Fibroblast of lung (primary cell): Measurements from ENCODE around the gene FSHR. TPM values are rescaled to one million over a fixed set of nuclear protein-coding genes. Genes with fewer than 3 reads are reported as not detected.

Experiments used
- DNase-seq, 2 donors: peaks; one replicate each; pipeline versions ENCODE4 v3.0.0 to v3.0.0-alpha.2; 2010; ENCODE audit warnings: low read depth in 2 of 2
- H2AFZ ChIP-seq: 2 replicates; pipeline ENCODE4 v1.5.1; 2012; ENCODE audit warnings: low read length, control low read depth, inconsistent platforms
- H3K27ac ChIP-seq: 2 replicates; pipeline ENCODE4 v1.5.1; 2011; ENCODE audit warnings: low read length, control low read depth; ENCODE audit not compliant: insufficient read depth
- H3K27me3 ChIP-seq: 2 replicates; pipeline ENCODE4 v1.5.1; 2011; ENCODE audit warnings: mild to moderate bottlenecking, low read length; ENCODE audit not compliant: control insufficient read depth, insufficient read depth
- H3K36me3 ChIP-seq: 2 replicates; pipeline ENCODE4 v1.5.1; 2011; ENCODE audit warnings: low read length; ENCODE audit not compliant: control insufficient read depth, insufficient read depth
- H3K4me1 ChIP-seq: 2 replicates; pipeline ENCODE4 v1.5.1; 2011; ENCODE audit warnings: low read length; ENCODE audit not compliant: control insufficient read depth, insufficient read depth; ENCODE audit errors: extremely low read depth
- H3K4me2 ChIP-seq: 2 replicates; pipeline ENCODE4 v1.5.1; 2011; ENCODE audit warnings: low read length, control low read depth; ENCODE audit not compliant: insufficient read depth; ENCODE audit errors: extremely low read depth
- H3K4me3 ChIP-seq, 4 experiments: fragments of 200-600 bp in 1 of 4; sonication (generic) in 1 of 4; replicated peaks in 1 of 4; 2 replicates each; pipeline ENCODE4 v1.5.1; 2011 to 2016; ENCODE audit warnings: low read length in 4 of 4, low read depth in 3 of 4, mild to moderate bottlenecking in 3 of 4, control low read depth in 2 of 4, inconsistent platforms in 1 of 4, mixed read lengths in 1 of 4; ENCODE audit not compliant: insufficient read depth in 1 of 4; ENCODE audit errors: control extremely low read depth in 1 of 4
- H3K79me2 ChIP-seq: 2 replicates; pipeline ENCODE4 v1.5.1; 2012; ENCODE audit warnings: mild to moderate bottlenecking, low read length, inconsistent platforms; ENCODE audit not compliant: control insufficient read depth, insufficient read depth
- H3K9ac ChIP-seq: 2 replicates; pipeline ENCODE4 v1.5.1; 2011; ENCODE audit warnings: mild to moderate bottlenecking, low read length, control low read depth; ENCODE audit not compliant: insufficient read depth
- H3K9me3 ChIP-seq: 2 replicates; pipeline ENCODE4 v1.5.1; 2012; ENCODE audit warnings: low read depth, low read length; ENCODE audit not compliant: control insufficient read depth, insufficient read depth
- H4K20me1 ChIP-seq: 2 replicates; pipeline ENCODE4 v1.5.1; 2011; ENCODE audit warnings: low read length; ENCODE audit not compliant: control insufficient read depth, insufficient read depth; ENCODE audit errors: extremely low read depth
- EZH2 ChIP-seq: IDR thresholded peaks from 2 replicates; pipeline ENCODE4 v1.5.1; 2012; ENCODE audit warnings: low read length, control low read depth, mild to moderate bottlenecking; ENCODE audit errors: missing control alignments
- polyA plus RNA-seq, 2 donors: library from polyadenylated mRNA; depleted of rRNA in 1 of 2; stranded (reverse) in 1 of 2; unstranded in 1 of 2; fragments of >200 nt; gene quantifications; 2 replicates each; pipeline ENCODE4 v1.2.1, GENCODE V29; 2011 to 2012; ENCODE audit warnings: missing spikeins in 1 of 2
- total RNA-seq: library from RNA; depleted of rRNA; stranded (reverse); fragments of >200 nt; gene quantifications from 2 replicates; pipeline ENCODE4 v1.2.1, GENCODE V29; 2014
- TF ChIP-seq, protein P1 (sequence below), 2 donors: IDR thresholded peaks in 1 of 2; conservative IDR thresholded peaks in 1 of 2; 1 replicate in 1 of 2; 2 replicates in 1 of 2; pipeline ENCODE4 v1.5.1; 2011 to 2012; ENCODE audit warnings: low read length in 2 of 2, control low read depth in 1 of 2, inconsistent platforms in 1 of 2, low read depth in 1 of 2, mild to moderate bottlenecking in 1 of 2

Gene FSHR
- total and polyA plus RNA-seq, 2 donors (not counting 1 experiment from before 2014, with no cell fraction given) = not detected

DNA sequence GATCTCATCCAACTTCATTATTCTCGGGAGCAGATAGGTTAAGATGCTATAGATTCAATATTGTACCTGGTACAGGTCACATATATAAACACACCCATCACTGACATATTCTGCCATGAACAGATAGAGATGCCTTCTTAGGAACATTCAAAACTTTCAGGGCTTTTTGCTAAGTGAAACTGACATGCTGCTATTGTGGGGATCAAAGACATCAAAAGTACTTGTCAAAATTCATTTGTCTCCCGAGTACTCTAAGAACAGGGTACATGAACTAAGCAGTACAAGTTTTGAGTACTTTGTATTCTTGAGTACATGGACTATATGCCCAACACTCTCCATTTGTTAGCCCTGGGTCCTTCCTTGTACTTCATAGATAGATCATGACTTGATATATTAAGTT is 173.5 kb downstream of the FSHR start:
- TF ChIP-seq, protein P1, sequence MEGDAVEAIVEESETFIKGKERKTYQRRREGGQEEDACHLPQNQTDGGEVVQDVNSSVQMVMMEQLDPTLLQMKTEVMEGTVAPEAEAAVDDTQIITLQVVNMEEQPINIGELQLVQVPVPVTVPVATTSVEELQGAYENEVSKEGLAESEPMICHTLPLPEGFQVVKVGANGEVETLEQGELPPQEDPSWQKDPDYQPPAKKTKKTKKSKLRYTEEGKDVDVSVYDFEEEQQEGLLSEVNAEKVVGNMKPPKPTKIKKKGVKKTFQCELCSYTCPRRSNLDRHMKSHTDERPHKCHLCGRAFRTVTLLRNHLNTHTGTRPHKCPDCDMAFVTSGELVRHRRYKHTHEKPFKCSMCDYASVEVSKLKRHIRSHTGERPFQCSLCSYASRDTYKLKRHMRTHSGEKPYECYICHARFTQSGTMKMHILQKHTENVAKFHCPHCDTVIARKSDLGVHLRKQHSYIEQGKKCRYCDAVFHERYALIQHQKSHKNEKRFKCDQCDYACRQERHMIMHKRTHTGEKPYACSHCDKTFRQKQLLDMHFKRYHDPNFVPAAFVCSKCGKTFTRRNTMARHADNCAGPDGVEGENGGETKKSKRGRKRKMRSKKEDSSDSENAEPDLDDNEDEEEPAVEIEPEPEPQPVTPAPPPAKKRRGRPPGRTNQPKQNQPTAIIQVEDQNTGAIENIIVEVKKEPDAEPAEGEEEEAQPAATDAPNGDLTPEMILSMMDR (conservative IDR thresholded peaks at IDR 0.05 in 1 of 2, IDR thresholded peaks at IDR 0.05 in 1 of 2; ENCODE audit: low read depth in 1 of 2, low read length in 2 of 2) = no peak
- no peak for TF ChIP-seq EZH2
- DNase-seq = no peak
- no peak overlapping the region for H2AFZ ChIP-seq
- no peak overlapping the region for H3K27ac ChIP-seq
- H3K9me3 ChIP-seq = no peaks in the 10 kb centered on the region
- H3K4me1 ChIP-seq = no peaks in the 10 kb centered on the region
- no peak overlapping the region for H3K9ac ChIP-seq
- H3K27me3 ChIP-seq = no peaks in the 10 kb centered on the region
- no peak overlapping the region for H3K4me2 ChIP-seq
- no peaks in the 10 kb centered on the region for H3K79me2 ChIP-seq
- H4K20me1 ChIP-seq = no peaks in the 10 kb centered on the region
- H3K4me3 ChIP-seq = no peak overlapping the region
- no peaks in the 10 kb centered on the region for H3K36me3 ChIP-seq

DNA sequence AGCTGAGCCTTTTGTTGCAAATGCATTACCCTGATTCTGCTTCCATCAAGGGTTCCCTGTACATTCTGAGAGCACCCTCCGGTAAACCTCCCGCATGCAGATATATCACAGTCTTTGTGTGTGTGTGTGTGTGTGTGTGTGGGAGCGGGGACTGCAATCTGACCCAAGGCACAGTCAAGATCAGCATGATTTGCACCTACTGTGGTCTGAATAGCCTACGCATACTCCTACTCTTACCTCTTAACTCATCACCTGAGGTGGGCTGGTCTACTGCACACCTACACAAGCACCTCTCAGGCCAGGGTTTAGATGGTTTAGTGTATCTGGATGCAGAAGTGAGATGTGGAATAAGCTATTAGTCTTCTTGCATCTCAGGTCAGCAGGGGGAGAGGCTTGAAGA is 174.6 kb downstream of the FSHR start:
- Histone ChIP-seq H3K36me3 (no peaks in the 10 kb centered on the region), H2AFZ (no peak overlapping the region), H3K27ac (no peak overlapping the region), H3K9me3 (no peaks in the 10 kb centered on the region), H3K4me1 (no peaks in the 10 kb centered on the region), H3K27me3 (no peaks in the 10 kb centered on the region), H3K79me2 (no peaks in the 10 kb centered on the region), H4K20me1 (no peaks in the 10 kb centered on the region), H3K9ac (no peak overlapping the region), H3K4me3 (no peak overlapping the region), H3K4me2 (no peak overlapping the region)
- no peak for DNase-seq
- TF ChIP-seq, protein P1 (conservative IDR thresholded peaks at IDR 0.05 in 1 of 2, IDR thresholded peaks at IDR 0.05 in 1 of 2; ENCODE audit: low read depth in 1 of 2, low read length in 2 of 2) = no peak
- no peak for TF ChIP-seq EZH2

DNA sequence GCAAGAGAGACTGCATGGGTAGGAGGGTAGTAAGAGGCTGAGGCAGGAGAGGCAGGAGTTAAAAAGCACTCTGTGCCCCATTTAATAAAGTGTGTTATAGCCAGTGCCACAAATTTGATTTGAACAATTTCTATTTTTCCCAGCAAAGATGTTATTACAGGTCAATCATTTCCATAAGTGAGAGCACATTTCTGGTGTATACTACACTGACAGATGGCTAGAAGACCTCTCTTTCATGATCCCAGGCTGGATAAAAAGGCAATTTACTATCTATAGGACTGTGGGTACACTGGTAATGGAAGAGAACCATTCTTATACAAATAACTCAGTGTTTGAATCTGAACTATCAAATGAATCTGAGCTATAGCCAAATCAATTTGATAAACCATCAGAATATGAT is 176.2 kb downstream of the FSHR start:
- H3K36me3 ChIP-seq = no peaks in the 10 kb centered on the region
- no peak overlapping the region for H3K4me2 ChIP-seq
- no peaks in the 10 kb centered on the region for H3K4me1 ChIP-seq
- TF ChIP-seq, protein P1 (conservative IDR thresholded peaks at IDR 0.05 in 1 of 2, IDR thresholded peaks at IDR 0.05 in 1 of 2; ENCODE audit: low read depth in 1 of 2, low read length in 2 of 2) = no peak
- no peak for TF ChIP-seq EZH2
- no peaks in the 10 kb centered on the region for H4K20me1 ChIP-seq
- H3K9me3 ChIP-seq = no peaks in the 10 kb centered on the region
- no peak overlapping the region for H3K9ac ChIP-seq
- H3K27me3 ChIP-seq = no peaks in the 10 kb centered on the region
- H3K4me3 ChIP-seq = no peak overlapping the region
- no peak overlapping the region for H3K27ac ChIP-seq
- H3K79me2 ChIP-seq = no peaks in the 10 kb centered on the region
- DNase-seq = no peak
- no peak overlapping the region for H2AFZ ChIP-seq
